ENCODE results near the gene DUSP5.

DUSP5 gene

GRCh38 chr10:110483633-110484032 is 14.1 kb upstream of the DUSP5 start:
- no peak for DNase-seq

- DNase-seq = no peak
Measured at GRCh38 chr10:110485541-110485940, 12.2 kb upstream of the DUSP5 start.

GRCh38 chr10:110486680-110487410 is 10.9 kb upstream of the DUSP5 start:
- DNase-seq = no peak

- no peak for DNase-seq
Measured at GRCh38 chr10:110487411-110488331, 10.0 kb upstream of the DUSP5 start.

- DNase-seq = no peak
Measured at GRCh38 chr10:110488332-110488681, 9.4 kb upstream of the DUSP5 start.

GRCh38 chr10:110488940-110489339 is 8.8 kb upstream of the DUSP5 start:
- no peak for DNase-seq

GRCh38 chr10:110490640-110491039 is 7.1 kb upstream of the DUSP5 start:
- DNase-seq = no peak

GRCh38 chr10:110491346-110491745 is 6.4 kb upstream of the DUSP5 start:
- DNase-seq = no peak

GRCh38 chr10:110492069-110492822 is 5.5 kb upstream of the DUSP5 start:
- DNase-seq = no peak

- DNase-seq = no peak
Measured at GRCh38 chr10:110493832-110494426, 3.8 kb upstream of the DUSP5 start.

GRCh38 chr10:110494532-110494931 is 3.2 kb upstream of the DUSP5 start:
- DNase-seq = no peak

- no peak for DNase-seq
Measured at GRCh38 chr10:110495731-110496552, 1.8 kb upstream of the DUSP5 start.

GRCh38 chr10:110496553-110497437 is 912 bp upstream of the DUSP5 start:
- DNase-seq = no peak

GRCh38 chr10:110498087-110498981 is 627 bp downstream of the DUSP5 start:
- DNase-seq = no peak

GRCh38 chr10:110498982-110499795 is 1.5 kb downstream of the DUSP5 start:
- DNase-seq = no peak

- no peak for DNase-seq
Measured at GRCh38 chr10:110499796-110500514, 2.2 kb downstream of the DUSP5 start.

GRCh38 chr10:110500515-110500905 is 2.8 kb downstream of the DUSP5 start:
- no peak for DNase-seq
